HEK293 (cell line): ENCODE results near the gene ZFPM1.

ENCODE experiments used
- CTCF ChIA-PET: fragments of 350-600 bp; formaldehyde crosslinking; extraction: SDS; loops from one replicate; lab custom pipeline; 2021; ENCODE audit warnings: antibody characterized with exemption; lab: Yijun Ruan, JAX
- POLR2A ChIA-PET: fragments of 300-600 bp; formaldehyde crosslinking; extraction: SDS; loops from one replicate; lab custom pipeline; 2020; ENCODE audit warnings: antibody characterized with exemption, inconsistent platforms; lab: Yijun Ruan, JAX
- H3K27ac ChIP-seq: fragments of 200-500 bp; sonication (Bioruptor generic); 2 replicates; pipeline ENCODE4 v1.5.1; 2014; ENCODE audit warnings: low read depth, low read length, control low read depth, inconsistent platforms; ENCODE audit errors: extremely low read depth
- H3K36me3 ChIP-seq, 2 experiments: fragments of 200-500 bp in 1 of 2; sonication (Bioruptor generic) in 1 of 2; 1 replicate in 1 of 2; 2 replicates in 1 of 2; pipeline ENCODE4 v1.5.1; 2014 to 2017; ENCODE audit warnings: inconsistent platforms in 2 of 2, low read length in 2 of 2; ENCODE audit not compliant: control insufficient read depth in 2 of 2, insufficient read depth in 1 of 2
- H3K4me1 ChIP-seq: fragments of 200-500 bp; sonication (Bioruptor generic); 2 replicates; pipeline ENCODE4 v1.5.1; 2014; ENCODE audit warnings: mild to moderate bottlenecking, low read length, inconsistent platforms; ENCODE audit not compliant: control insufficient read depth, insufficient read depth
- H3K4me3 ChIP-seq: 2 replicates; pipeline ENCODE4 v1.5.1; 2011; ENCODE audit warnings: low read depth, mild to moderate bottlenecking, control low read depth, low read length, moderate library complexity
- H3K9me3 ChIP-seq: fragments of 200-500 bp; sonication (Bioruptor generic); 2 replicates; pipeline ENCODE4 v1.5.1; 2014; ENCODE audit warnings: low read depth, low read length, inconsistent platforms; ENCODE audit not compliant: control insufficient read depth, insufficient read depth
- FEZF1 ChIP-seq: fragments of 450-650 bp; formaldehyde crosslinking; IDR thresholded peaks from 2 replicates; pipeline ENCODE4 v1.5.1; 2016; ENCODE audit warnings: missing biosample characterization, missing genetic modification characterization
- GLIS2 ChIP-seq: fragments of 450-650 bp; formaldehyde crosslinking; IDR thresholded peaks from 2 replicates; pipeline ENCODE4 v1.5.1; 2016; ENCODE audit warnings: missing biosample characterization, missing genetic modification characterization
- KLF8 ChIP-seq: fragments of 450-650 bp; formaldehyde crosslinking; IDR thresholded peaks from 2 replicates; pipeline ENCODE4 v1.5.1; 2016; ENCODE audit warnings: missing biosample characterization, missing genetic modification characterization
- YY2 ChIP-seq: fragments of 450-650 bp; formaldehyde crosslinking; IDR thresholded peaks from 2 replicates; pipeline ENCODE4 v1.5.1; 2016; ENCODE audit warnings: missing biosample characterization, missing genetic modification characterization
- ZFP3 ChIP-seq: fragments of 450-650 bp; formaldehyde crosslinking; IDR thresholded peaks from 2 replicates; pipeline ENCODE4 v1.5.1; 2016; ENCODE audit warnings: low read depth, missing biosample characterization, missing genetic modification characterization
- ZFP37 ChIP-seq: fragments of 450-650 bp; formaldehyde crosslinking; IDR thresholded peaks from 2 replicates; pipeline ENCODE4 v1.5.1; 2016; ENCODE audit warnings: missing biosample characterization, missing genetic modification characterization
- ZFP69B ChIP-seq: fragments of 450-650 bp; formaldehyde crosslinking; IDR thresholded peaks from 2 replicates; pipeline ENCODE4 v1.5.1; 2016; ENCODE audit warnings: missing biosample characterization, missing genetic modification characterization
- ZNF121 ChIP-seq: fragments of 450-650 bp; formaldehyde crosslinking; IDR thresholded peaks from 2 replicates; pipeline ENCODE4 v1.5.1; 2016; ENCODE audit warnings: missing biosample characterization, missing genetic modification characterization
- ZNF140 ChIP-seq: fragments of 450-650 bp; formaldehyde crosslinking; IDR thresholded peaks from 2 replicates; pipeline ENCODE4 v1.5.1; 2016; ENCODE audit warnings: missing biosample characterization, missing genetic modification characterization
- ZNF184 ChIP-seq: fragments of 450-650 bp; IDR thresholded peaks from 2 replicates; pipeline ENCODE4 v1.5.1; 2018; ENCODE audit warnings: missing biosample characterization, mild to moderate bottlenecking, missing genetic modification characterization
- ZNF202 ChIP-seq: fragments of 450-650 bp; formaldehyde crosslinking; IDR thresholded peaks from 2 replicates; pipeline ENCODE4 v1.5.1; 2016; ENCODE audit warnings: missing biosample characterization, missing genetic modification characterization, borderline replicate concordance
- ZNF239 ChIP-seq: fragments of 450-650 bp; formaldehyde crosslinking; IDR thresholded peaks from 2 replicates; pipeline ENCODE4 v1.5.1; 2016; ENCODE audit warnings: missing biosample characterization, missing genetic modification characterization
- ZNF24 ChIP-seq: fragments of 450-650 bp; formaldehyde crosslinking; IDR thresholded peaks from 2 replicates; pipeline ENCODE4 v1.5.1; 2016; ENCODE audit warnings: missing biosample characterization, missing genetic modification characterization
- ZNF248 ChIP-seq: fragments of 450-650 bp; formaldehyde crosslinking; IDR thresholded peaks from 2 replicates; pipeline ENCODE4 v1.5.1; 2017; ENCODE audit warnings: missing biosample characterization, missing genetic modification characterization
- ZNF366 ChIP-seq: fragments of 450-650 bp; formaldehyde crosslinking; conservative IDR thresholded peaks from 2 replicates; pipeline ENCODE4 v1.5.1; 2016; ENCODE audit warnings: missing biosample characterization, missing genetic modification characterization
- ZNF391 ChIP-seq: fragments of 450-650 bp; formaldehyde crosslinking; IDR thresholded peaks from 2 replicates; pipeline ENCODE4 v1.5.1; 2016; ENCODE audit warnings: low read depth, missing biosample characterization, missing genetic modification characterization, borderline replicate concordance
- ZNF433 ChIP-seq: fragments of 450-650 bp; formaldehyde crosslinking; IDR thresholded peaks from 2 replicates; pipeline ENCODE4 v1.5.1; 2016; ENCODE audit warnings: missing biosample characterization, missing genetic modification characterization, low read depth
- ZNF501 ChIP-seq: fragments of 450-650 bp; formaldehyde crosslinking; IDR thresholded peaks from 2 replicates; pipeline ENCODE4 v1.5.1; 2016; ENCODE audit warnings: missing biosample characterization, missing genetic modification characterization
- ZNF514 ChIP-seq: fragments of 450-650 bp; formaldehyde crosslinking; IDR thresholded peaks from 2 replicates; pipeline ENCODE4 v1.5.1; 2016; ENCODE audit warnings: missing biosample characterization, missing genetic modification characterization
- ZNF544 ChIP-seq: fragments of 450-650 bp; formaldehyde crosslinking; IDR thresholded peaks from 2 replicates; pipeline ENCODE4 v1.5.0; 2017; ENCODE audit warnings: missing biosample characterization, missing genetic modification characterization
- ZNF571 ChIP-seq: fragments of 450-650 bp; formaldehyde crosslinking; IDR thresholded peaks from 2 replicates; pipeline ENCODE4 v1.5.0; 2017; ENCODE audit warnings: missing biosample characterization, missing genetic modification characterization
- ZNF596 ChIP-seq: fragments of 450-650 bp; IDR thresholded peaks from 2 replicates; pipeline ENCODE4 v1.5.0; 2018; ENCODE audit warnings: missing biosample characterization, mild to moderate bottlenecking, missing genetic modification characterization, moderate library complexity
- ZNF654 ChIP-seq: fragments of 450-650 bp; formaldehyde crosslinking; IDR thresholded peaks from 2 replicates; pipeline ENCODE4 v1.5.1; 2016; ENCODE audit warnings: low read depth, missing biosample characterization, missing genetic modification characterization
- ZNF677 ChIP-seq: fragments of 450-650 bp; IDR thresholded peaks from 2 replicates; pipeline ENCODE4 v1.5.0; 2018; ENCODE audit warnings: missing biosample characterization, mild to moderate bottlenecking, missing genetic modification characterization, moderate library complexity
- ZNF768 ChIP-seq: fragments of 450-650 bp; formaldehyde crosslinking; IDR thresholded peaks from 2 replicates; pipeline ENCODE4 v1.5.1; 2018; ENCODE audit warnings: missing biosample characterization, mild to moderate bottlenecking, missing genetic modification characterization
- ZNF777 ChIP-seq: fragments of 450-650 bp; formaldehyde crosslinking; IDR thresholded peaks from 2 replicates; pipeline ENCODE4 v1.5.1; 2017; ENCODE audit warnings: missing biosample characterization, missing genetic modification characterization, borderline replicate concordance
- TF ChIP-seq, protein P1 (sequence below): fragments of 450-650 bp; formaldehyde crosslinking; IDR thresholded peaks from 2 replicates; pipeline ENCODE4 v1.5.1; 2016; ENCODE audit warnings: missing biosample characterization, missing genetic modification characterization
- TF ChIP-seq, protein P2 (sequence below): sonication (generic); formaldehyde crosslinking; IDR thresholded peaks from 2 replicates; pipeline ENCODE4 v1.8.1; 2022; ENCODE audit warnings: mild to moderate bottlenecking, moderate library complexity, missing genetic modification reagents
- TF ChIP-seq, protein P3 (sequence below): fragments of 450-650 bp; formaldehyde crosslinking; IDR thresholded peaks from 2 replicates; pipeline ENCODE4 v1.5.1; 2016; ENCODE audit warnings: missing biosample characterization, missing genetic modification characterization
- TF ChIP-seq, protein P4 (sequence below): fragments of 450-650 bp; formaldehyde crosslinking; IDR thresholded peaks from 2 replicates; pipeline ENCODE4 v1.5.1; 2016; ENCODE audit warnings: missing biosample characterization, missing genetic modification characterization

The ZFPM1 gene

DNA sequence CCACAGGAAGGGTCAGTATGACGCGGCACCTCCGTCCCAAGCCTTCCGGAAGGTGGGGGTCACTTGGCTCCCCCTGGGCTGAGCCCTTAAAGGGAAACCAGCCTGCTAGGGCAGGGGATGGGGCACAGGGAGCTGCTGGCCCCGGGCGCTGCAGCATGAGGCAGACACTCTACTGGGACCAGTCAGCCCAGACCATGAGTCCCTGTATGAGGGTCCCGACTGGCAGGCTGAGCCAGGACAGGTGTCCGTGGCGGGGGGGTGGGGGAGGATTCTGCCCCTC lies 73.8 kb downstream of the ZFPM1 start:
- Histone ChIP-seq H3K4me1 (no peaks in the 10 kb centered on the region), H3K4me3 (no peak overlapping the region), H3K36me3 (peaks cover 0 to 34% of the 10 kb centered on the region in 2 experiments; a peak in 1 of 3 replicates), H3K9me3 (no peaks in the 10 kb centered on the region), H3K27ac (no peak overlapping the region)
- POLR2A ChIA-PET = no interaction called here
- CTCF ChIA-PET = no interaction called here
- TF ChIP-seq ZFP37 (tag by site-specific recombination) (no peak), ZNF433 (tag by site-specific recombination) (no peak), ZNF654 (tag by site-specific recombination) (no peak)

DNA sequence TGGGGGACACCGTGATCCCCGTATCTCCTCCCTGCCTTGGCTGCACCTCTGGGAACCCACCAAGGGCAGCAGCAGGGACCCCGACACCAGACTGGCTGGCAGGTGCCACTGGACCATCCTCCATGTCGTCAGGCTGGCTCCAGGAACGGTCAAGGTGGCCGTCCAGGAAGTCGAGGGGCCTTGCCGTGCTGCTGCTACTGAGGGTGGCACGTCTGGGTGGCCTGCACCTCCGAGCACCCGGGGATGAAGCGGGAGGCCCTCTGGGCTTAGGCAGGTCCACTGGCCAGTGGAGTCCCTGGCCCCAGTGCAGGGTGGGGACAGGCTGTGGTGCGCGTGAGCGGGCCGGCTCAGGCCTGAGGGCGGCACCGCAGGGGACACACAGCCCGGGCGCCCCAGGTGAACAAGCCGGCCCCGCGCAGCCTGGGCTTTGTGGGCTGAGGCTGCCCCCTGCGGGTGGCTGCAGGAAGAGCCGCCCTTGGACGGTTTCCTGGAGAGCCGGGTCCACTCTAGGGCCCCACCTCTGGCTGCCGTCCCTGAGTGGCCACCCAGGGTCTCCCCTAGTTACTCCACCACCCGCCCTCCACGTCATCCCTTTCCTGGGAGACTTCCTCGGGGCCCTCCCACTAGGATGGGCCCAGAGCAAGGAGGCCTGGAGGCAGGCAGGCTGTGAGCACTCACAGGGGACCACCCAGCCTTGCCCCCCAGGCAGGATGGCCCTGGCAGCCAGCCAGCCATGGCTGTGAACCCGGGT lies 74.3 kb downstream of the ZFPM1 start:
- CTCF ChIA-PET = no interaction called here
- POLR2A ChIA-PET = no interaction called here
- Histone ChIP-seq H3K36me3 (peaks cover 0 to 29% of the 10 kb centered on the region in 2 experiments; a peak in 1 of 3 replicates), H3K9me3 (no peaks in the 10 kb centered on the region), H3K4me3 (no peak overlapping the region), H3K27ac (no peak overlapping the region), H3K4me1 (no peaks in the 10 kb centered on the region)
- TF ChIP-seq ZNF654 (tag by site-specific recombination) (peak; percentile 46), ZNF596 (tag by site-specific recombination) (no peak), ZFP69B (tag by site-specific recombination) (peak; percentile 91), ZNF202 (tag by site-specific recombination) (no peak), ZNF514 (tag by site-specific recombination) (no peak), ZNF501 (no peak), ZNF366 (no peak), FEZF1 (tag by site-specific recombination) (no peak), ZNF184 (tag by site-specific recombination) (no peak), ZNF140 (no peak), ZFP3 (tag by site-specific recombination) (no peak), KLF8 (tag by site-specific recombination) (no peak), ZNF768 (tag by site-specific recombination) (peak; percentile 34; the same call in 1 of the 2 replicates), ZNF248 (tag by site-specific recombination) (no peak), ZNF24 (no peak), ZNF239 (tag by site-specific recombination) (no peak), ZNF677 (tag by site-specific recombination) (no peak), ZNF121 (tag by site-specific recombination) (no peak), ZNF391 (no peak; the same call in 1 of the 2 replicates), GLIS2 (tag by site-specific recombination) (peak; percentile 83), ZNF571 (tag by site-specific recombination) (no peak), ZNF777 (tag by site-specific recombination) (no peak), YY2 (tag by site-specific recombination) (no peak), ZNF544 (tag by site-specific recombination) (no peak)
- TF ChIP-seq, protein P1, sequence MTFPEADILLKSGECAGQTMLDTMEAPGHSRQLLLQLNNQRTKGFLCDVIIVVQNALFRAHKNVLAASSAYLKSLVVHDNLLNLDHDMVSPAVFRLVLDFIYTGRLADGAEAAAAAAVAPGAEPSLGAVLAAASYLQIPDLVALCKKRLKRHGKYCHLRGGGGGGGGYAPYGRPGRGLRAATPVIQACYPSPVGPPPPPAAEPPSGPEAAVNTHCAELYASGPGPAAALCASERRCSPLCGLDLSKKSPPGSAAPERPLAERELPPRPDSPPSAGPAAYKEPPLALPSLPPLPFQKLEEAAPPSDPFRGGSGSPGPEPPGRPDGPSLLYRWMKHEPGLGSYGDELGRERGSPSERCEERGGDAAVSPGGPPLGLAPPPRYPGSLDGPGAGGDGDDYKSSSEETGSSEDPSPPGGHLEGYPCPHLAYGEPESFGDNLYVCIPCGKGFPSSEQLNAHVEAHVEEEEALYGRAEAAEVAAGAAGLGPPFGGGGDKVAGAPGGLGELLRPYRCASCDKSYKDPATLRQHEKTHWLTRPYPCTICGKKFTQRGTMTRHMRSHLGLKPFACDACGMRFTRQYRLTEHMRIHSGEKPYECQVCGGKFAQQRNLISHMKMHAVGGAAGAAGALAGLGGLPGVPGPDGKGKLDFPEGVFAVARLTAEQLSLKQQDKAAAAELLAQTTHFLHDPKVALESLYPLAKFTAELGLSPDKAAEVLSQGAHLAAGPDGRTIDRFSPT (tag by site-specific recombination) = peak; percentile 41; the same call in 1 of the 2 replicates
- TF ChIP-seq, protein P2, sequence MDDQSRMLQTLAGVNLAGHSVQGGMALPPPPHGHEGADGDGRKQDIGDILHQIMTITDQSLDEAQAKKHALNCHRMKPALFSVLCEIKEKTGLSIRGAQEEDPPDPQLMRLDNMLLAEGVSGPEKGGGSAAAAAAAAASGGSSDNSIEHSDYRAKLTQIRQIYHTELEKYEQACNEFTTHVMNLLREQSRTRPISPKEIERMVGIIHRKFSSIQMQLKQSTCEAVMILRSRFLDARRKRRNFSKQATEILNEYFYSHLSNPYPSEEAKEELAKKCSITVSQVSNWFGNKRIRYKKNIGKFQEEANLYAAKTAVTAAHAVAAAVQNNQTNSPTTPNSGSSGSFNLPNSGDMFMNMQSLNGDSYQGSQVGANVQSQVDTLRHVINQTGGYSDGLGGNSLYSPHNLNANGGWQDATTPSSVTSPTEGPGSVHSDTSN (CRISPR knock-in tag) = peak; percentile 22; the same call in 1 of the 2 replicates
- TF ChIP-seq, protein P3, sequence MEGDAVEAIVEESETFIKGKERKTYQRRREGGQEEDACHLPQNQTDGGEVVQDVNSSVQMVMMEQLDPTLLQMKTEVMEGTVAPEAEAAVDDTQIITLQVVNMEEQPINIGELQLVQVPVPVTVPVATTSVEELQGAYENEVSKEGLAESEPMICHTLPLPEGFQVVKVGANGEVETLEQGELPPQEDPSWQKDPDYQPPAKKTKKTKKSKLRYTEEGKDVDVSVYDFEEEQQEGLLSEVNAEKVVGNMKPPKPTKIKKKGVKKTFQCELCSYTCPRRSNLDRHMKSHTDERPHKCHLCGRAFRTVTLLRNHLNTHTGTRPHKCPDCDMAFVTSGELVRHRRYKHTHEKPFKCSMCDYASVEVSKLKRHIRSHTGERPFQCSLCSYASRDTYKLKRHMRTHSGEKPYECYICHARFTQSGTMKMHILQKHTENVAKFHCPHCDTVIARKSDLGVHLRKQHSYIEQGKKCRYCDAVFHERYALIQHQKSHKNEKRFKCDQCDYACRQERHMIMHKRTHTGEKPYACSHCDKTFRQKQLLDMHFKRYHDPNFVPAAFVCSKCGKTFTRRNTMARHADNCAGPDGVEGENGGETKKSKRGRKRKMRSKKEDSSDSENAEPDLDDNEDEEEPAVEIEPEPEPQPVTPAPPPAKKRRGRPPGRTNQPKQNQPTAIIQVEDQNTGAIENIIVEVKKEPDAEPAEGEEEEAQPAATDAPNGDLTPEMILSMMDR (tag by site-specific recombination) = peak; percentile 95
- TF ChIP-seq, protein P4, sequence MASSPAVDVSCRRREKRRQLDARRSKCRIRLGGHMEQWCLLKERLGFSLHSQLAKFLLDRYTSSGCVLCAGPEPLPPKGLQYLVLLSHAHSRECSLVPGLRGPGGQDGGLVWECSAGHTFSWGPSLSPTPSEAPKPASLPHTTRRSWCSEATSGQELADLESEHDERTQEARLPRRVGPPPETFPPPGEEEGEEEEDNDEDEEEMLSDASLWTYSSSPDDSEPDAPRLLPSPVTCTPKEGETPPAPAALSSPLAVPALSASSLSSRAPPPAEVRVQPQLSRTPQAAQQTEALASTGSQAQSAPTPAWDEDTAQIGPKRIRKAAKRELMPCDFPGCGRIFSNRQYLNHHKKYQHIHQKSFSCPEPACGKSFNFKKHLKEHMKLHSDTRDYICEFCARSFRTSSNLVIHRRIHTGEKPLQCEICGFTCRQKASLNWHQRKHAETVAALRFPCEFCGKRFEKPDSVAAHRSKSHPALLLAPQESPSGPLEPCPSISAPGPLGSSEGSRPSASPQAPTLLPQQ = peak; percentile 93
